Measurements from ENCODE around the gene FRMD4A.

DNA sequence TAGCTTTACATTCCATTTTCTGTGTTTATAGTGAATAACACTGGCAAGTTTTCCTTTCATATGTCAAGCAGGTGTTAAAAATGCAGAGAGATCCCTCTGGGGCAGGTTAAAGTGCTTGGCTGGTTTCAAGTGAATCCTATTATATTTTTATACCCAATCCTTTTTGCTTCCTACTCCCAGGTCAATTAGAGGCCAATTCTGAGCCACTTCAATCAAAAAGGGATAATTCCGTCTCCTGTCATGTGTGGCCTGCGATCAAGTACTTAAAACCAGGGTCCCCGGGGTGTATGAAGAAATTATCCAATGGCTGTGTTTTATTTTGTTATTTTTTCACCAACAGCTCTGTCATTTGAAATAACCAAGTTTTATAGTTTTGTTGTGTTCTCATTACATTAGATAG lies 430.8 kb downstream of the FRMD4A start:
- TF ChIP-seq, protein P1, sequence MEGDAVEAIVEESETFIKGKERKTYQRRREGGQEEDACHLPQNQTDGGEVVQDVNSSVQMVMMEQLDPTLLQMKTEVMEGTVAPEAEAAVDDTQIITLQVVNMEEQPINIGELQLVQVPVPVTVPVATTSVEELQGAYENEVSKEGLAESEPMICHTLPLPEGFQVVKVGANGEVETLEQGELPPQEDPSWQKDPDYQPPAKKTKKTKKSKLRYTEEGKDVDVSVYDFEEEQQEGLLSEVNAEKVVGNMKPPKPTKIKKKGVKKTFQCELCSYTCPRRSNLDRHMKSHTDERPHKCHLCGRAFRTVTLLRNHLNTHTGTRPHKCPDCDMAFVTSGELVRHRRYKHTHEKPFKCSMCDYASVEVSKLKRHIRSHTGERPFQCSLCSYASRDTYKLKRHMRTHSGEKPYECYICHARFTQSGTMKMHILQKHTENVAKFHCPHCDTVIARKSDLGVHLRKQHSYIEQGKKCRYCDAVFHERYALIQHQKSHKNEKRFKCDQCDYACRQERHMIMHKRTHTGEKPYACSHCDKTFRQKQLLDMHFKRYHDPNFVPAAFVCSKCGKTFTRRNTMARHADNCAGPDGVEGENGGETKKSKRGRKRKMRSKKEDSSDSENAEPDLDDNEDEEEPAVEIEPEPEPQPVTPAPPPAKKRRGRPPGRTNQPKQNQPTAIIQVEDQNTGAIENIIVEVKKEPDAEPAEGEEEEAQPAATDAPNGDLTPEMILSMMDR (conservative IDR thresholded peaks at IDR 0.05) = no peak
- no peak for TF ChIP-seq EZH2 (IDR thresholded peaks at IDR 0.05; ENCODE audit: low read depth)
